ENCODE data around the gene CTSD. TPM values are rescaled to one million over a fixed set of nuclear protein-coding genes. Genes with fewer than 3 reads are reported as not detected.

Gene CTSD
- total and polyA plus RNA-seq, 2 of the 4 experiments (the other 2 are of a cell fraction) = 39.8 to 166 TPM

DNA sequence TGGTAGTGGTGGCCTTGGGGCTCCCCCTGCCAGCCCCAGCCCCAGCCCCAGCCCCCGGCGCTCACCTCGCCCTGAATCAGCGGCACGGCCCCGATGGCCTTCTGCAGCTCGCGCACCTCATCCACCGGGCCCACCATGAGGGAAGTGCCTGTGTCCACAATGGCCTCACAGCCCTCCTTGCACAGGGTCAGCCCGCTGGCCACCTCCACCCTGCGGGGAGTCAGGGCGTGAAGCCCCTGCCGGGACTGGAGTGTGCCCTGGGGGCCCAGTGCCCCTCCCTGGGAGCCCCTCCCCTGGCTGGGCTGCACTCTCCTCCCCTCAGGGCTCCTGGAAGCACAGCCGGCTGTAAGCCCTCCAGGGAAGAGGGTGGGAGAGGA is 9.8 kb downstream of the CTSD start:
- no peak overlapping the region for H3K56ac ChIP-seq (ENCODE audit: extremely low read depth, insufficient read depth, low read length)
- H2AFZ ChIP-seq (replicated peaks; ENCODE audit: low read length, poor library complexity) = no peak overlapping the region
- ATAC-seq (ENCODE audit: low read depth) (no peak), DNase-seq (no peak)
- no peak overlapping the region for H2BK5ac ChIP-seq (ENCODE audit: low read depth, low read length, poor library complexity, severe bottlenecking)
- no peaks in the 10 kb centered on the region; the same call in 1 of the 2 replicates for H3K27me3 ChIP-seq (ENCODE audit: control insufficient read depth, insufficient read depth, low read length)
- H3K9me3 ChIP-seq (ENCODE audit: control insufficient read depth, insufficient read depth, low read length) = no peaks in the 10 kb centered on the region
- no peak overlapping the region for H3K14ac ChIP-seq (replicated peaks; ENCODE audit: low read depth, low read length)
- peaks cover 8% of the 10 kb centered on the region; the same call in 1 of the 2 replicates for H3K4me1 ChIP-seq (ENCODE audit: control insufficient read depth, insufficient read depth, low read length)
- H3K18ac ChIP-seq (ENCODE audit: low read depth, low read length) = no peak overlapping the region
- H3K9me1 ChIP-seq (ENCODE audit: insufficient read depth, low read length) = no peaks in the 10 kb centered on the region
- no peak overlapping the region for H2BK15ac ChIP-seq (ENCODE audit: low read depth, low read length)
- no peak overlapping the region for H3K27ac ChIP-seq (ENCODE audit: insufficient read depth, low read length)
- H4K5ac ChIP-seq (ENCODE audit: low read depth, low read length) = no peak overlapping the region
- H4K8ac ChIP-seq (ENCODE audit: low read depth in 2 of 2, low read length in 2 of 2) = no peak overlapping the region
- POLR2A ChIA-PET (ENCODE audit: unreplicated experiment) = no interaction called here
- no peak overlapping the region for H2AK9ac ChIP-seq (replicated peaks; ENCODE audit: low read depth, low read length, poor library complexity)
- H4K91ac ChIP-seq (ENCODE audit: insufficient read depth, low read depth, low read length) = no peak overlapping the region
- H3K4me2 ChIP-seq (ENCODE audit: low read depth, low read length) = no peak overlapping the region
- H3K4ac ChIP-seq (ENCODE audit: low read depth, low read length) = no peak overlapping the region
- BruUV-seq (replicated peaks) = no TSS peak
- in situ Hi-C loops (cut with MboI; ENCODE audit: low sequenced_read_pairs) = no loop called here
- no peak overlapping the region for H2BK120ac ChIP-seq (ENCODE audit: low read depth, low read length)
- H3K36me3 ChIP-seq (ENCODE audit: control insufficient read depth, insufficient read depth, low read length) = peaks cover 36% of the 10 kb centered on the region; the same call in 1 of the 2 replicates
- peaks cover 20% of the 10 kb centered on the region for H4K20me1 ChIP-seq (ENCODE audit: insufficient read depth, low read length)
- H2AK5ac ChIP-seq (ENCODE audit: low read depth, low read length) = no peak overlapping the region
- H3K23ac ChIP-seq (ENCODE audit: low read depth, low read length) = no peak overlapping the region
- dilution Hi-C loops (cut with HindIII; ENCODE audit: low sequenced_read_pairs, unreplicated experiment) = no loop called here
- WGBS, 2 experiments (ENCODE audit: extremely low coverage in 2 of 2, insufficient read length in 1 of 2) = no CpG with 5 or more reads among the region's 14 CpGs
- no peak overlapping the region for H2BK20ac ChIP-seq (ENCODE audit: low read depth, low read length)
- TF ChIP-seq POLR2A (IDR thresholded peaks at IDR 0.05; ENCODE audit: low read depth, low read length) (no peak), RFX5 (IDR thresholded peaks at IDR 0.05; ENCODE audit: low read depth, low read length) (no peak), NFE2L2 (IDR thresholded peaks at IDR 0.05; ENCODE audit: low read depth, low read length) (no peak), CEBPB (IDR thresholded peaks at IDR 0.05; ENCODE audit: low read depth, low read length) (no peak), FOS (IDR thresholded peaks at IDR 0.05; ENCODE audit: low read depth, low read length) (no peak), MXI1 (IDR thresholded peaks at IDR 0.05; ENCODE audit: borderline replicate concordance, low read depth, low read length) (no peak), RCOR1 (IDR thresholded peaks at IDR 0.05; ENCODE audit: insufficient replicate concordance, low read length) (no peak), SMC3 (IDR thresholded peaks at IDR 0.05; ENCODE audit: low read depth, low read length) (no peak), BHLHE40 (IDR thresholded peaks at IDR 0.05; ENCODE audit: low read depth, low read length) (no peak), MAFK (IDR thresholded peaks at IDR 0.05; ENCODE audit: low read depth, low read length) (no peak), CHD1 (IDR thresholded peaks at IDR 0.05; ENCODE audit: low read depth, low read length) (no peak), RAD21 (IDR thresholded peaks at IDR 0.05; ENCODE audit: low read length) (no peak), MAZ (IDR thresholded peaks at IDR 0.05; ENCODE audit: borderline replicate concordance, low read depth, low read length) (no peak)
- TF ChIP-seq, protein P1, sequence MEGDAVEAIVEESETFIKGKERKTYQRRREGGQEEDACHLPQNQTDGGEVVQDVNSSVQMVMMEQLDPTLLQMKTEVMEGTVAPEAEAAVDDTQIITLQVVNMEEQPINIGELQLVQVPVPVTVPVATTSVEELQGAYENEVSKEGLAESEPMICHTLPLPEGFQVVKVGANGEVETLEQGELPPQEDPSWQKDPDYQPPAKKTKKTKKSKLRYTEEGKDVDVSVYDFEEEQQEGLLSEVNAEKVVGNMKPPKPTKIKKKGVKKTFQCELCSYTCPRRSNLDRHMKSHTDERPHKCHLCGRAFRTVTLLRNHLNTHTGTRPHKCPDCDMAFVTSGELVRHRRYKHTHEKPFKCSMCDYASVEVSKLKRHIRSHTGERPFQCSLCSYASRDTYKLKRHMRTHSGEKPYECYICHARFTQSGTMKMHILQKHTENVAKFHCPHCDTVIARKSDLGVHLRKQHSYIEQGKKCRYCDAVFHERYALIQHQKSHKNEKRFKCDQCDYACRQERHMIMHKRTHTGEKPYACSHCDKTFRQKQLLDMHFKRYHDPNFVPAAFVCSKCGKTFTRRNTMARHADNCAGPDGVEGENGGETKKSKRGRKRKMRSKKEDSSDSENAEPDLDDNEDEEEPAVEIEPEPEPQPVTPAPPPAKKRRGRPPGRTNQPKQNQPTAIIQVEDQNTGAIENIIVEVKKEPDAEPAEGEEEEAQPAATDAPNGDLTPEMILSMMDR (conservative IDR thresholded peaks at IDR 0.05; ENCODE audit: low read depth, low read length) = no peak
- TF ChIP-seq, protein P2, sequence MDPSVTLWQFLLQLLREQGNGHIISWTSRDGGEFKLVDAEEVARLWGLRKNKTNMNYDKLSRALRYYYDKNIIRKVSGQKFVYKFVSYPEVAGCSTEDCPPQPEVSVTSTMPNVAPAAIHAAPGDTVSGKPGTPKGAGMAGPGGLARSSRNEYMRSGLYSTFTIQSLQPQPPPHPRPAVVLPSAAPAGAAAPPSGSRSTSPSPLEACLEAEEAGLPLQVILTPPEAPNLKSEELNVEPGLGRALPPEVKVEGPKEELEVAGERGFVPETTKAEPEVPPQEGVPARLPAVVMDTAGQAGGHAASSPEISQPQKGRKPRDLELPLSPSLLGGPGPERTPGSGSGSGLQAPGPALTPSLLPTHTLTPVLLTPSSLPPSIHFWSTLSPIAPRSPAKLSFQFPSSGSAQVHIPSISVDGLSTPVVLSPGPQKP (IDR thresholded peaks at IDR 0.05; ENCODE audit: borderline replicate concordance, low read depth, low read length) = no peak
- TF ChIP-seq, protein P3, sequence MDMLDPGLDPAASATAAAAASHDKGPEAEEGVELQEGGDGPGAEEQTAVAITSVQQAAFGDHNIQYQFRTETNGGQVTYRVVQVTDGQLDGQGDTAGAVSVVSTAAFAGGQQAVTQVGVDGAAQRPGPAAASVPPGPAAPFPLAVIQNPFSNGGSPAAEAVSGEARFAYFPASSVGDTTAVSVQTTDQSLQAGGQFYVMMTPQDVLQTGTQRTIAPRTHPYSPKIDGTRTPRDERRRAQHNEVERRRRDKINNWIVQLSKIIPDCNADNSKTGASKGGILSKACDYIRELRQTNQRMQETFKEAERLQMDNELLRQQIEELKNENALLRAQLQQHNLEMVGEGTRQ (IDR thresholded peaks at IDR 0.05; ENCODE audit: low read depth, low read length) = no peak
- intact Hi-C loops (cut with micrococcal nuclease) = no loop called here
- no peak overlapping the region for H3K9ac ChIP-seq (ENCODE audit: low read depth, low read length)
- H3K4me3 ChIP-seq (ENCODE audit: insufficient read depth, low read depth, low read length) = no peak overlapping the region
- CTCF ChIA-PET = no interaction called here
- H3K79me1 ChIP-seq (ENCODE audit: low read depth in 1 of 2, low read length in 2 of 2) = no peaks in the 10 kb centered on the region; a peak in 1 of 4 replicates

Data from IMR-90 (cell line).